ENCODE measurements around the gene SLC22A3.
"Not testable (repeated sequence)": the region's sequence is repeated elsewhere in the genome, so short reads cannot be mapped to it uniquely, and the experiment has no call there.

Gene SLC22A3

GRCh38 chr6:160348223-160349019, at the start of gene SLC22A3:
Gene SLC22A3, plus strand, starts transcription at chr6:160348378. Its CDS starts 42 bp downstream, at chr6:160348420.
- no peak for FAIRE-seq
- no peak for DNase-seq (ENCODE audit: insufficient read length, low spot score)

GRCh38 chr6:160299559-160299958, 48.6 kb upstream of the SLC22A3 start:
- DNase-seq (ENCODE audit: insufficient read length, low spot score): no peak
- no peak for FAIRE-seq

GRCh38 chr6:160300076-160300695, 48.0 kb upstream of the SLC22A3 start:
- no peak for DNase-seq (ENCODE audit: insufficient read length, low spot score)

GRCh38 chr6:160301339-160301738, 46.8 kb upstream of the SLC22A3 start:
- DNase-seq (ENCODE audit: insufficient read length, low spot score): no peak
- no peak for FAIRE-seq

More at GRCh38 chr6:160300076-160300695, 48.0 kb upstream of the SLC22A3 start:
- FAIRE-seq: no peak

GRCh38 chr6:160302431-160303082, 45.6 kb upstream of the SLC22A3 start:
- DNase-seq (ENCODE audit: insufficient read length, low spot score); FAIRE-seq: not testable (repeated sequence)

- no peak for FAIRE-seq
Observed at GRCh38 chr6:160303806-160304205, 44.4 kb upstream of the SLC22A3 start.

GRCh38 chr6:160305926-160306713, 42.1 kb upstream of the SLC22A3 start:
- FAIRE-seq: no peak

More at GRCh38 chr6:160303806-160304205, 44.4 kb upstream of the SLC22A3 start:
- DNase-seq (ENCODE audit: insufficient read length, low spot score): no peak

GRCh38 chr6:160309718-160310117, 38.5 kb upstream of the SLC22A3 start:
- FAIRE-seq (no peak), DNase-seq (ENCODE audit: insufficient read length, low spot score) (no peak)

More at GRCh38 chr6:160305926-160306713, 42.1 kb upstream of the SLC22A3 start:
- DNase-seq (ENCODE audit: insufficient read length, low spot score): no peak

GRCh38 chr6:160312900-160313299, 35.3 kb upstream of the SLC22A3 start:
- no peak for DNase-seq (ENCODE audit: insufficient read length, low spot score)
- no peak for FAIRE-seq

- DNase-seq (ENCODE audit: insufficient read length, low spot score) (no peak), FAIRE-seq (no peak)
Observed at GRCh38 chr6:160315310-160315709, 32.9 kb upstream of the SLC22A3 start.

GRCh38 chr6:160316261-160316660, 31.9 kb upstream of the SLC22A3 start:
- FAIRE-seq: no peak
- no peak for DNase-seq (ENCODE audit: insufficient read length, low spot score)

- no peak for DNase-seq (ENCODE audit: insufficient read length, low spot score)
- no peak for FAIRE-seq
Observed at GRCh38 chr6:160319246-160319645, 28.9 kb upstream of the SLC22A3 start.

- no peak for DNase-seq (ENCODE audit: insufficient read length, low spot score)
- FAIRE-seq: no peak
Observed at GRCh38 chr6:160321729-160322505, 26.3 kb upstream of the SLC22A3 start.

GRCh38 chr6:160327981-160328380, 20.2 kb upstream of the SLC22A3 start:
- FAIRE-seq (no peak), DNase-seq (ENCODE audit: insufficient read length, low spot score) (no peak)

- no peak for DNase-seq (ENCODE audit: insufficient read length, low spot score)
- FAIRE-seq: no peak
Observed at GRCh38 chr6:160328447-160328846, 19.7 kb upstream of the SLC22A3 start.

GRCh38 chr6:160329188-160329587, 19.0 kb upstream of the SLC22A3 start:
- FAIRE-seq: no peak

GRCh38 chr6:160330619-160331018, 17.6 kb upstream of the SLC22A3 start:
- no peak for DNase-seq (ENCODE audit: insufficient read length, low spot score)

More at GRCh38 chr6:160329188-160329587, 19.0 kb upstream of the SLC22A3 start:
- DNase-seq (ENCODE audit: insufficient read length, low spot score): no peak

GRCh38 chr6:160331204-160331603, 17.0 kb upstream of the SLC22A3 start:
- DNase-seq (ENCODE audit: insufficient read length, low spot score): no peak
- no peak for FAIRE-seq

More at GRCh38 chr6:160330619-160331018, 17.6 kb upstream of the SLC22A3 start:
- FAIRE-seq: no peak

GRCh38 chr6:160331753-160332152, 16.4 kb upstream of the SLC22A3 start:
- FAIRE-seq (no peak), DNase-seq (ENCODE audit: insufficient read length, low spot score) (no peak)

- FAIRE-seq (no peak), DNase-seq (ENCODE audit: insufficient read length, low spot score) (no peak)
Observed at GRCh38 chr6:160333101-160333500, 15.1 kb upstream of the SLC22A3 start.
